Loucy (cell line): ENCODE results near the gene KDM6B.

Source experiments
- EZH2phosphoT487 ChIP-seq: fragments of 200-600 bp; IDR thresholded peaks from 2 replicates; pipeline ENCODE4 v1.6.1; 2018; ENCODE audit warnings: antibody characterized with exemption, mild to moderate bottlenecking, moderate library complexity, borderline replicate concordance
- TF ChIP-seq, protein P1 (sequence below): fragments of 200-600 bp; sonication (generic); conservative IDR thresholded peaks from 2 replicates; pipeline ENCODE4 v1.5.1; 2014; ENCODE audit warnings: mild to moderate bottlenecking, antibody characterized with exemption, low read length

- TF ChIP-seq, protein P1, sequence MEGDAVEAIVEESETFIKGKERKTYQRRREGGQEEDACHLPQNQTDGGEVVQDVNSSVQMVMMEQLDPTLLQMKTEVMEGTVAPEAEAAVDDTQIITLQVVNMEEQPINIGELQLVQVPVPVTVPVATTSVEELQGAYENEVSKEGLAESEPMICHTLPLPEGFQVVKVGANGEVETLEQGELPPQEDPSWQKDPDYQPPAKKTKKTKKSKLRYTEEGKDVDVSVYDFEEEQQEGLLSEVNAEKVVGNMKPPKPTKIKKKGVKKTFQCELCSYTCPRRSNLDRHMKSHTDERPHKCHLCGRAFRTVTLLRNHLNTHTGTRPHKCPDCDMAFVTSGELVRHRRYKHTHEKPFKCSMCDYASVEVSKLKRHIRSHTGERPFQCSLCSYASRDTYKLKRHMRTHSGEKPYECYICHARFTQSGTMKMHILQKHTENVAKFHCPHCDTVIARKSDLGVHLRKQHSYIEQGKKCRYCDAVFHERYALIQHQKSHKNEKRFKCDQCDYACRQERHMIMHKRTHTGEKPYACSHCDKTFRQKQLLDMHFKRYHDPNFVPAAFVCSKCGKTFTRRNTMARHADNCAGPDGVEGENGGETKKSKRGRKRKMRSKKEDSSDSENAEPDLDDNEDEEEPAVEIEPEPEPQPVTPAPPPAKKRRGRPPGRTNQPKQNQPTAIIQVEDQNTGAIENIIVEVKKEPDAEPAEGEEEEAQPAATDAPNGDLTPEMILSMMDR, result no peak
- no peak for TF ChIP-seq EZH2phosphoT487
These were observed 39.0 kb downstream of the KDM6B start for GRCh38 chr17:7873051-7873450.
